Measurements from ENCODE around the gene CYP2A6. TPM values are rescaled to one million over a fixed set of nuclear protein-coding genes. Genes with fewer than 3 reads are reported as not detected.

Gene CYP2A6
- total RNA-seq, 4 donors from 2014 or later: 0.36 TPM; not detected in 3

GRCh38 chr19:40807147-40808020 lies 42.9 kb downstream of the CYP2A6 start:
- no peak for ATAC-seq (ENCODE audit: low FRiP score)
- DNase-seq (ENCODE audit: low spot score): no peak
- TF ChIP-seq CTCF (IDR thresholded peaks at IDR 0.05): no peak

- peak in 2 of 3 donors; percentile 70 to 79 for TF ChIP-seq CTCF (IDR thresholded peaks at IDR 0.05)
- DNase-seq (ENCODE audit: low spot score): peak; percentile 75
- ATAC-seq (ENCODE audit: low FRiP score): peak; percentile 71
Measured at GRCh38 chr19:40806423-40807146, 43.7 kb downstream of the CYP2A6 start.

GRCh38 chr19:40805258-40805868 lies 44.9 kb downstream of the CYP2A6 start:
- ATAC-seq (ENCODE audit: low FRiP score) (no peak), DNase-seq (ENCODE audit: low spot score) (no peak)
- TF ChIP-seq CTCF (IDR thresholded peaks at IDR 0.05): no peak

- no peak for DNase-seq (ENCODE audit: low spot score)
- no peak for TF ChIP-seq CTCF (IDR thresholded peaks at IDR 0.05)
- no peak for ATAC-seq (ENCODE audit: low FRiP score)
Measured at GRCh38 chr19:40804783-40805242, 45.4 kb downstream of the CYP2A6 start.

- DNase-seq (ENCODE audit: low spot score) (no peak), ATAC-seq (ENCODE audit: low FRiP score) (no peak)
- TF ChIP-seq CTCF (IDR thresholded peaks at IDR 0.05): no peak
Measured at GRCh38 chr19:40803857-40804782, 46.1 kb downstream of the CYP2A6 start.

- no peak for DNase-seq (ENCODE audit: low spot score)
- no peak for ATAC-seq (ENCODE audit: low FRiP score)
- TF ChIP-seq CTCF (IDR thresholded peaks at IDR 0.05): no peak
Measured at GRCh38 chr19:40803170-40803856, 46.9 kb downstream of the CYP2A6 start.
